K562 (cell line): ENCODE data around the gene CRLF1. TPM values are rescaled to one million over a fixed set of nuclear protein-coding genes. Genes with fewer than 3 reads are reported as not detected.

Experiments used
- AFF1 ChIP-seq, 2 experiments: fragments of 450-650 bp; IDR thresholded peaks; 2 replicates each; pipeline ENCODE4 v1.6.1; 2018; ENCODE audit warnings: mild to moderate bottlenecking in 2 of 2, low read depth in 1 of 2; ENCODE audit not compliant: partially characterized antibody in 2 of 2
- ETV1 ChIP-seq: fragments of 450-650 bp; conservative IDR thresholded peaks from 2 replicates; pipeline ENCODE4 v1.6.1; 2016; ENCODE audit warnings: missing genetic modification characterization, control low read depth, low read depth, missing compliant biosample characterization
- MTA3 ChIP-seq: fragments of 450-650 bp; formaldehyde crosslinking; IDR thresholded peaks from 2 replicates; pipeline ENCODE4 v1.6.1; 2017; ENCODE audit warnings: mild to moderate bottlenecking, borderline replicate concordance
- NFIC ChIP-seq: fragments of 450-650 bp; IDR thresholded peaks from 2 replicates; pipeline ENCODE4 v1.6.1; 2017; ENCODE audit warnings: mild to moderate bottlenecking, inconsistent platforms
- NUFIP1 ChIP-seq: fragments of 450-650 bp; IDR thresholded peaks from 2 replicates; pipeline ENCODE4 v1.6.1; 2018; ENCODE audit not compliant: partially characterized antibody
- PHTF2 ChIP-seq: fragments of 250-450 bp; sonication (Bioruptor Pico); IDR thresholded peaks from 2 replicates; pipeline ENCODE4 v1.5.0; 2021; ENCODE audit warnings: mild to moderate bottlenecking
- POLR2B ChIP-seq: fragments of 450-650 bp; IDR thresholded peaks from 2 replicates; pipeline ENCODE4 v1.6.1; 2018; ENCODE audit warnings: low read depth; ENCODE audit not compliant: partially characterized antibody
- RAD21 ChIP-seq, 2 experiments: fragments of 250-450 bp in 1 of 2; fragments of 450-650 bp in 1 of 2; sonication (Bioruptor Pico) in 1 of 2; formaldehyde crosslinking in 1 of 2; IDR thresholded peaks in 1 of 2; conservative IDR thresholded peaks in 1 of 2; 2 replicates each; pipeline versions ENCODE4 v1.4.0 to v1.8.0; 2020 to 2022; ENCODE audit warnings: mild to moderate bottlenecking in 2 of 2, moderate library complexity in 1 of 2
- RBM14 ChIP-seq: fragments of 200-400 bp; formaldehyde crosslinking; IDR thresholded peaks from 2 replicates; pipeline ENCODE4 v1.6.1; 2018; ENCODE audit warnings: low read depth, mild to moderate bottlenecking, low read length, moderate library complexity, borderline replicate concordance; ENCODE audit not compliant: insufficient read depth
- SMAD3 ChIP-seq: fragments of 450-650 bp; formaldehyde crosslinking; conservative IDR thresholded peaks from 2 replicates; pipeline ENCODE4 v1.4.0; 2020; ENCODE audit warnings: mild to moderate bottlenecking
- SNIP1 ChIP-seq: fragments of 450-650 bp; IDR thresholded peaks from 2 replicates; pipeline ENCODE4 v1.7.1; 2017; ENCODE audit warnings: low read depth, mild to moderate bottlenecking
- SNRNP70 ChIP-seq: fragments of 200-400 bp; formaldehyde crosslinking; optimal IDR thresholded peaks from 2 replicates; pipeline ENCODE3; 2017; ENCODE audit warnings: low read depth, low read length
- TAL1 ChIP-seq: fragments of 450-650 bp; IDR thresholded peaks from 2 replicates; pipeline ENCODE4 v1.6.1; 2016; ENCODE audit warnings: mild to moderate bottlenecking
- TEAD4 ChIP-seq, 2 experiments: sonication (generic) in 1 of 2; formaldehyde crosslinking in 1 of 2; IDR thresholded peaks; 2 replicates each; pipeline versions ENCODE4 v1.6.1 to v1.8.0; 2012 to 2022; ENCODE audit warnings: borderline replicate concordance in 1 of 2, inconsistent platforms in 1 of 2, low read length in 1 of 2, mild to moderate bottlenecking in 1 of 2, missing genetic modification reagents in 1 of 2
- TSC22D4 ChIP-seq: fragments of 450-650 bp; IDR thresholded peaks from 2 replicates; pipeline ENCODE4 v1.6.1; 2016; ENCODE audit warnings: missing genetic modification characterization, missing biosample characterization, control low read depth
- ZNF184 ChIP-seq: sonication (generic); formaldehyde crosslinking; IDR thresholded peaks from 2 replicates; pipeline ENCODE4 v1.5.0; 2020; ENCODE audit warnings: missing genetic modification reagents
- polyA plus RNA-seq, 8 experiments: library from polyadenylated mRNA; depleted of rRNA in 4 of 8; stranded (reverse) in 5 of 8; unstranded in 3 of 8; fragments of >200 nt; fragmentation: Nextera tagmentation in 2 of 8; fragmentation: Illumina TruSeq in 1 of 8; extraction: Ambion mirVana in 2 of 8; extraction: Trizol in 1 of 8; gene quantifications; 2 replicates each; pipeline versions ENCODE4 v1.2.1 to v1.2.3, GENCODE V29; 2011 to 2014; ENCODE audit warnings: inconsistent platforms in 1 of 8, missing spikeins in 1 of 8
- total RNA-seq, 7 experiments: library from RNA; depleted of rRNA in 6 of 7; stranded (reverse); fragments of >200 nt in 6 of 7; fragmentation: Illumina TruSeq in 2 of 7; extraction: Trizol in 2 of 7; gene quantifications; 2 replicates each; pipeline versions ENCODE4 v1.2.1 to v1.2.3, GENCODE V29; 2011 to 2021; ENCODE audit warnings: low replicate concordance in 1 of 7
- TF ChIP-seq, protein P1 (sequence below): sonication (generic); formaldehyde crosslinking; IDR thresholded peaks from 2 replicates; pipeline ENCODE4 v1.8.1; 2023; ENCODE audit warnings: missing genetic modification reagents, mild to moderate bottlenecking, borderline replicate concordance
- TF ChIP-seq, protein P2 (sequence below): sonication (generic); formaldehyde crosslinking; IDR thresholded peaks from 2 replicates; pipeline ENCODE4 v1.8.0; 2022; ENCODE audit warnings: mild to moderate bottlenecking, low read depth, missing genetic modification reagents

CRLF1 gene
- total and polyA plus RNA-seq, 9 of the 15 experiments (the other 6 are each of a cell fraction or from before 2014, with no cell fraction given): 0.85 to 3.6 (median 1.7) TPM

- TF ChIP-seq SNRNP70: no peak
- peak; percentile 56 to 76 for TF ChIP-seq RAD21 (CRISPR knock-in tag; conservative IDR thresholded peaks at IDR 0.05 in 1 of 2, IDR thresholded peaks at IDR 0.05 in 1 of 2)
- TF ChIP-seq NFIC: peak; percentile 93
- TF ChIP-seq PHTF2 (CRISPR knock-in tag): no peak
- no peak for TF ChIP-seq RBM14
- peak; percentile 98 for TF ChIP-seq TEAD4 (IDR thresholded peaks at IDR 0.05; ENCODE audit: low read length)
- no peak for TF ChIP-seq TEAD4 (CRISPR knock-in tag; IDR thresholded peaks at IDR 0.05; ENCODE audit: borderline replicate concordance)
- TF ChIP-seq SMAD3 (CRISPR knock-in tag): no peak
- peak; percentile 62 for TF ChIP-seq ETV1
- peak; percentile 82 for TF ChIP-seq MTA3
- peak; percentile 60 to 90 for TF ChIP-seq AFF1 (IDR thresholded peaks at IDR 0.05; ENCODE audit: low read depth in 1 of 2, partially characterized antibody in 2 of 2)
- no peak for TF ChIP-seq NUFIP1
- no peak for TF ChIP-seq ZNF184 (CRISPR knock-in tag)
- TF ChIP-seq TSC22D4 (tag): no peak
- peak; percentile 99 for TF ChIP-seq TAL1
- no peak for TF ChIP-seq SNIP1
- peak; percentile 53 for TF ChIP-seq POLR2B
- TF ChIP-seq, protein P1, sequence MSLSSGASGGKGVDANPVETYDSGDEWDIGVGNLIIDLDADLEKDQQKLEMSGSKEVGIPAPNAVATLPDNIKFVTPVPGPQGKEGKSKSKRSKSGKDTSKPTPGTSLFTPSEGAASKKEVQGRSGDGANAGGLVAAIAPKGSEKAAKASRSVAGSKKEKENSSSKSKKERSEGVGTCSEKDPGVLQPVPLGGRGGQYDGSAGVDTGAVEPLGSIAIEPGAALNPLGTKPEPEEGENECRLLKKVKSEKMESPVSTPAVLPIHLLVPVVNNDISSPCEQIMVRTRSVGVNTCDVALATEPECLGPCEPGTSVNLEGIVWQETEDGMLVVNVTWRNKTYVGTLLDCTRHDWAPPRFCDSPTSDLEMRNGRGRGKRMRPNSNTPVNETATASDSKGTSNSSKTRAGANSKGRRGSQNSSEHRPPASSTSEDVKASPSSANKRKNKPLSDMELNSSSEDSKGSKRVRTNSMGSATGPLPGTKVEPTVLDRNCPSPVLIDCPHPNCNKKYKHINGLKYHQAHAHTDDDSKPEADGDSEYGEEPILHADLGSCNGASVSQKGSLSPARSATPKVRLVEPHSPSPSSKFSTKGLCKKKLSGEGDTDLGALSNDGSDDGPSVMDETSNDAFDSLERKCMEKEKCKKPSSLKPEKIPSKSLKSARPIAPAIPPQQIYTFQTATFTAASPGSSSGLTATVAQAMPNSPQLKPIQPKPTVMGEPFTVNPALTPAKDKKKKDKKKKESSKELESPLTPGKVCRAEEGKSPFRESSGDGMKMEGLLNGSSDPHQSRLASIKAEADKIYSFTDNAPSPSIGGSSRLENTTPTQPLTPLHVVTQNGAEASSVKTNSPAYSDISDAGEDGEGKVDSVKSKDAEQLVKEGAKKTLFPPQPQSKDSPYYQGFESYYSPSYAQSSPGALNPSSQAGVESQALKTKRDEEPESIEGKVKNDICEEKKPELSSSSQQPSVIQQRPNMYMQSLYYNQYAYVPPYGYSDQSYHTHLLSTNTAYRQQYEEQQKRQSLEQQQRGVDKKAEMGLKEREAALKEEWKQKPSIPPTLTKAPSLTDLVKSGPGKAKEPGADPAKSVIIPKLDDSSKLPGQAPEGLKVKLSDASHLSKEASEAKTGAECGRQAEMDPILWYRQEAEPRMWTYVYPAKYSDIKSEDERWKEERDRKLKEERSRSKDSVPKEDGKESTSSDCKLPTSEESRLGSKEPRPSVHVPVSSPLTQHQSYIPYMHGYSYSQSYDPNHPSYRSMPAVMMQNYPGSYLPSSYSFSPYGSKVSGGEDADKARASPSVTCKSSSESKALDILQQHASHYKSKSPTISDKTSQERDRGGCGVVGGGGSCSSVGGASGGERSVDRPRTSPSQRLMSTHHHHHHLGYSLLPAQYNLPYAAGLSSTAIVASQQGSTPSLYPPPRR (CRISPR knock-in tag): peak; percentile 97
- TF ChIP-seq, protein P2, sequence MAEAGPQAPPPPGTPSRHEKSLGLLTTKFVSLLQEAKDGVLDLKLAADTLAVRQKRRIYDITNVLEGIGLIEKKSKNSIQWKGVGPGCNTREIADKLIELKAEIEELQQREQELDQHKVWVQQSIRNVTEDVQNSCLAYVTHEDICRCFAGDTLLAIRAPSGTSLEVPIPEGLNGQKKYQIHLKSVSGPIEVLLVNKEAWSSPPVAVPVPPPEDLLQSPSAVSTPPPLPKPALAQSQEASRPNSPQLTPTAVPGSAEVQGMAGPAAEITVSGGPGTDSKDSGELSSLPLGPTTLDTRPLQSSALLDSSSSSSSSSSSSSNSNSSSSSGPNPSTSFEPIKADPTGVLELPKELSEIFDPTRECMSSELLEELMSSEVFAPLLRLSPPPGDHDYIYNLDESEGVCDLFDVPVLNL: no peak
These were observed 62.7 kb downstream of the CRLF1 start (continued) for GRCh38 chr19:18543814-18544475.
